GF-D8 (cell line): ENCODE data around the gene HOXA10.

ENCODE experiments used
- DNase-seq: peaks from one replicate; lab custom pipeline; 2025; lab: John Stamatoyannopoulos, UW

HOXA10 gene

GRCh38 chr7:27189997-27190748 lies 16.1 kb upstream of the HOXA10 start:
- peak; percentile 78 for DNase-seq

DNA sequence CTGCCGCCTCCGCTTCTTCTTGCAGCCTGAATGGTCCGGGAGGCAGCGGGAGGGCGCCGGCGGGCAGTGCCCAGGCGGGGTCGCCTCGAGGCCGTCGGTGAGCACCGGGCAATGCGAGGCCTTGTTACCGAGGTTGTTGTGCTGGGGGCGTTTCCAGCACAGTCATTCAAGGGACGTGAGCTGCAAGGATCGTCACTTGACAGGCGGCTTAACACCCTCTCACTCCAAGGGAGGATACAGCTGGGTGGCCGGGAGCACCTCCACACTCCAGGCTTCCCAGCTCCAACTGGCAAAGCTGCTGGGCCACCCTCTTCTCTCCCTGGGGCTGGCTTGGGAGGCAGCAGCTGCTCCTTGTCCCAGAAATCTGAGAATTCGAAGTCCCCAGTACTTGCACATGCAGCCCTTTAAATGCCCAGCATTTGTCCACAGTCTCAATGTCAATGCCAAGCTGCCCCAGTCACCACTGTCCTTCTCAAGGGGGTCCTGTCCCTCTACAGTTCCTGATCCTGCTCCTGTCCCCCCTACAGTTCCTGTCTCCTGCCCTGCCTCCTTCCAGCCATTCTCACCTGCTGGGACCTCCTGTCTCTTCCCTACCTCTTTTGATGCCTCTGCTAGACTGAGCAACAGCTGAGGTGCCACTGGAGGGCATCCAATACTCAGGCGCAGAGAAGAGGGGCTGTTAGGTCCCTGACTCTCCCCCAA lies 15.3 kb upstream of the HOXA10 start:
- DNase-seq: peak; percentile 65

- peak; percentile 83 for DNase-seq
Measured at GRCh38 chr7:27188386-27189294, 14.5 kb upstream of the HOXA10 start.

- no peak for DNase-seq
Measured at GRCh38 chr7:27187475-27188385, 13.6 kb upstream of the HOXA10 start.

GRCh38 chr7:27186668-27187474 lies 12.8 kb upstream of the HOXA10 start:
- DNase-seq: no peak

DNA sequence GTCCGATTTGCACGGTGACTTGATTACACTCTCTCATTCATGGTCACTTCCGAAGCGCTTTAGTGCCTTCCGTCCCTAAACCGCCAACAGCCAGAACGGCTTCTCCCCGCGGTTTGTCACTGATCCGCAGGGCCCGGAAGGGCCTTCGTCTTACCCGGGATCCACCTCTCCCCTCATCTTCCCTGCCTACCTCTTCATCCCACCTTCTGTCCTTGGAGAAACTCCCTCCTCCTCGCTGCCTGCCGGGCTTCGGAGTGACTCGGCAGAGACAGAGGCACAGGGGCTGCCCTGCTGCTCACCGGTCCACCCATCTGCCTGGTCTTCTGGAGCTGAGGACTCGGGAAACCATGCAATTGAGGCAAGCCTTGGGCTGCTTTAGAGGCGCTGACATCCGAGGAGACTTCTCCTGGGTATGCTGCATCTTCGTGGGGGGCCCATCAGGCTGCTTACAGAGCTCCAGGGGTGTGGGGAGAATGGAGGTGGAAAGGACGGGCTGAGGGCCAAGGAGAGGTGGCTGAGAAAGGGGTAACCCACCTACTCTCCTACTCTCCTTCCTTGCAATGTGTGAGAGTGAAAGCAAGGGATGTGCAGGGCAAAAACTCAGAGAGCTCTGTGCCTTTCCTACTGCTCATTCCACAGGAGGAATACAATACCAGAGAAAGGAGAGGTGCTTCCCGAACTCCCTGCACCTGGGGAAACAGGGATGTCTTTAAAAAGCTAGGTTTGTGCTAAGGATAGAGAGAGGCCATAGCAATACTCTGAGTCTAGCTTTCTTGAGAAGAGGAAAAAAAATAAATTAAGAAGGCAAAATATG lies 11.9 kb upstream of the HOXA10 start:
- DNase-seq: no peak

DNA sequence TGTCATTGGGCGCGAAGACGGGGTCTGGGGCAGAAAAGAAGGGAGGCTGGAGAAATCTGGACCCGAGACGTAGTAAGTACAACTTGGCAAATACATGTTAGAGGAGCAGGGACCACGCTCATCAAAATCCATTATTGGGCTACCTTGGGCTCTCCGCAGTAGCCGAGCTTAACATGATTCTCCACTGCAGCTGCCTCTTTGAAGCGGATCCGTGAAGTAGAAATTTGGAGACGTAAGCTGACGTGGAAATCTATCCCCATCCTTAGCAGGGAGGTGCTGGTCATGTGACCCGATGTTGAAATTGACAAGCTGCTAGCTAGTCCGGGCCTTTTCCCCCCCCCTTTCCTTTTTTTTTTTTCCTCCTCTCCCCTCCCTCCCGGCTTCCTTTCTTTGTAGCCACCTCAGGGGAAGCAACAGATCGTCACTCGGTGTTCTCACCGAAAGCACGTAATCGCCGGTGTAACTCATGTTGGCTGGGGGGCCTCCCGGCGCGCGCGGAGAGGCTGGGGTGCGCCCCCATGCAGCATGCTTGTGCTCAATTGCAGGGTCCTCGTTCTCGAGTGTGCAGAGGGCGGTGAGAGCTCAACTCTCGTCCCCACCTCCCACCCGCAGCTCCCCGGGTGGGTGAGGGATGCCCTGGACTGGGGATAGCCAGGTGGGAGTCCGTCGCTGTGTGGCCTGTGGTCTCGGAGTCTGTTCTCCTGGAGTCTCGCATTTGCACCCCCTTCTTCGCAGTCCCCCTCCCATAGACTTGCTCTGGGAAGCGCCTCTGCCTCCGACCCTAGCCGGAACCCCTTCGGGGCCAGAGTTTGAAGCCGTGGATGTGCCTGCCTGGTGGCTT lies 11.1 kb upstream of the HOXA10 start, which contains the start of gene HOXA11:
HOXA11 (minus strand) TSS at position 220 of the 841 bp plus-strand sequence; CDS start at position 132, 88 bp downstream.
- DNase-seq: peak; percentile 99

DNA sequence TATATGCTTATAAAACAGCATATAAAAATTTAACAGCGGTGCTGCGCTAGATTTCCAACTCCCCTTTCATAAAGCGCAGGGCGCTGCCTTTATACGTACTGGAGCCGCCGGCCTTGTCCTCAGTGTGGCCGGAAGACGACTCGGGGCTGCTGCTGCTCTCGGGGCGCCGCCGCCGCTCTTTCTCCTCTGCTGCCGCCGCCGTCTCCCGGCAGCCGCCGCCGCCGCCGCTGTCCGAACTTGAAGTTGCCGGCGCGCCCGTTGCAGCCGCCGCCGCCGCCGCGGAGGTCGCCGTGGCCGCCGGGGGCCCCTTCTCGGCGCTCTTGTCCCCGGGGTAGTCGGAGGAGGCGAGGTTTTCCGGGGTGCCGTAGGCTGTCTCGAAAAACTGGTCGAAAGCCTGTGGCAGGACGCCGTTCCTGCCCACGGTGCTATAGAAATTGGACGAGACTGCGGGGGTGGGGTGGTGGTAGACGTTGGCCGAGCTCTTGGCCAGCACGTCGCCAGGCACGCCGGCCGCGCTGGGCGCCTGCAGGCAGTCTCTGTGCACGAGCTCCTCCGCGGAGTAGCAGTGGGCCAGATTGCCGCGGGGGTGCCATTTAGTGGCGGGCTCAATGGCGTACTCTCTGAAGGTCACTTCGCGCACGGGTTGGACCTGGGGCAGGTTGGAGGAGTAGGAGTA lies 10.4 kb upstream of the HOXA10 start:
- DNase-seq: no peak

- DNase-seq: no peak
Measured at GRCh38 chr7:27183682-27184336, 9.7 kb upstream of the HOXA10 start.

- DNase-seq: no peak
Measured at GRCh38 chr7:27182861-27183681, 9.0 kb upstream of the HOXA10 start.

DNA sequence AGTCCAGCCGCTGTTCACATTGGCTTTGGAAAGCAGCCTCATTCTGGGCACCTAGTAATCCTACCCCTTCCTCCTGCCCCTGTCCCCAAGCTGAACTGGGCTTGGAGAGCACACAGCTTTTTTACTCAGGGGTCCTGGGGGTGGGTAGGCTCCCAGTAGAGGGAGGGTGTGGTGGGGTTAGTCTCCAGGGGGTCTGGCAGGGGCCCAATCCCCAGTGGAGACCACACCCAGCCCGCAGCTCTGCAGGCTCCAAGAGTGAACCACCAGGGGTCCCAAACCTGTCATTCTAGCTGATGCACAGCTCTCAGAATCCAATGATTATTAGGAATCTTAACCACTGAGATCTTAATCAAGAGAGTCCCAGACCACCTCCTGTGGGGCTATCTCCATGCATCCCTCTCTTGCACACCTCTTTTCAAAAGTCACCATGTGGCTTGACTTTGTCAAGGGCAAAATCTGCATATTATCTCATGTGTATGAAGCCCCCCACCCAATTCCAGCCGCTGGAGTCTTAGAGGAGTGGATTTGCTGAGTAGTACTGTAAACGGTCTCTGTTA lies 8.2 kb upstream of the HOXA10 start:
- DNase-seq: no peak

DNA sequence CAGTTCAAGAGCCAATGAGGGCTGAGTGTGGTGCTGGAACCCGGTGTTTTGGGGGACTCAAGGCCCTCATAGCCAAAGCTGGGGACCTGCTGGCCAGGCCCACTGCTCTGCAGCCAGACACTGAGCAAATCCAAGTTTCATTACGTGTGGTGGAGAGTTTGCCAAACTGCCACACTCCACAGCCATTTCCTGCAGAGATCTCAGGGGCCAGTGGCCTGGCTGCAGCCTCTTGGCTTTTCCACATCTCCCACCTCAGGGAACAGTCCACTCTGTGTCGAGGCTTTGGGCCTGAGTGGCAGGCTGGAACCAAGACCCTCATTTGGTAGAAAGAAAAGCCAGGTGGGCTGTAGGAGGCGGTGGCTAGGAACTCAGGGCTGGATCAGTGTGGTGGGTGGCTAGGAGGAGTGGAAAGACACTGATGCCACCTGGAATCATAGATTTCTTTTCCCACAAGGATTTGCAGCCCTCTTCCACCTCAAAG lies 7.7 kb upstream of the HOXA10 start:
- DNase-seq: no peak

- DNase-seq: no peak
Measured at GRCh38 chr7:27180431-27181420, 6.6 kb upstream of the HOXA10 start.

DNA sequence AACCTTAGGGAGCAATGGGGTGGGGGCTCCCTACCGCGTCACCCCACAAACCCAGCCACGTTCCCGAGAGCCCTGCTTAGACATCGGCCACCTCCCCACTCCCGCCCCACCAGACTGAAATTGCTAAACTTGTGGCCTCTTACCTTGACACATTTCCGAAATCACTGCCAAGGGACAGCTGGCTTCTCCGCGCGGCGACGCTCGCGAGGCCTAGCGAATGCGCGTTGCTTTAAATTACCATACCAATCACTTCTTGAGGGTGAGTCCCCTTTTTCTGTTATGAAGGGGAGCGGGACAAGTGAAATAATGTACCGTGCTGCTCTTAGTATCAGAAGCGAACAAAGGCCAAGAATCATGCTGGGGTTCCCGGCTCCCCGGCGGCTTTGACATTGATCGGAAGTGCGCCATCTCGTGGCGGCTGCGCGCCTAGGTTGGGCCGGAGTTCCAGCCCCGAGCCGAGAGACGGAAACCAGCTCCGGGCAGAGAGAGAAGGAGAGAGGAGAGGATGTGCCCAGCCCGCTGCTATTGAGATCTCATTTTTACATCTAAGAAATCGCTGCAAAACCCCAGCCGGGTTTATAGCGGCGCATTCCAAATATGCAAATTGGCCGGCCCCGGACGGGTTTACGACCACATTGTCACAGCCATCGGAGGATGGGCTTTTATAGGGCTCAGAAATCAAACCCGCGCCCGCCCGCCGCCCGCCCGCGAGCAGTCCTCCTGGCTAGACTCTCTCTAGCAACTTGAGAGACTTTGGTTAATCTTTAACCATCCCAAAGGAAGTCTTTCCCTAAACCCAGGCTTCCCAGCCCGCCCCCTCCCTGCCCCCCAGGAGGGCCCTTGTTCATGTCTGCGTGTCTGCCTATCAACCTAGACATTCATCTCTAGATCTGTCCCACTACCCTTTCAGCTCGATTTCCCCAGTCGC lies 5.6 kb upstream of the HOXA10 start:
- DNase-seq: no peak
